GM18873 (cell line): ENCODE data around the gene HS6ST3.
A peak's percentile ranks its signal among the peaks of the same experiment; 100 is the strongest.
"Not testable (repeated sequence)": the region's sequence is repeated elsewhere in the genome, so short reads cannot be mapped to it uniquely, and the experiment has no call there.

Source experiments
- ATAC-seq: cut with Tn5 transposase; IDR thresholded peaks from one replicate; pipeline ENCODE4 v1.9.1; 2021; ENCODE audit warnings: mild to moderate bottlenecking, moderate library complexity, moderate number of reproducible peaks; ENCODE audit not compliant: unreplicated experiment, low FRiP score

The HS6ST3 gene

DNA sequence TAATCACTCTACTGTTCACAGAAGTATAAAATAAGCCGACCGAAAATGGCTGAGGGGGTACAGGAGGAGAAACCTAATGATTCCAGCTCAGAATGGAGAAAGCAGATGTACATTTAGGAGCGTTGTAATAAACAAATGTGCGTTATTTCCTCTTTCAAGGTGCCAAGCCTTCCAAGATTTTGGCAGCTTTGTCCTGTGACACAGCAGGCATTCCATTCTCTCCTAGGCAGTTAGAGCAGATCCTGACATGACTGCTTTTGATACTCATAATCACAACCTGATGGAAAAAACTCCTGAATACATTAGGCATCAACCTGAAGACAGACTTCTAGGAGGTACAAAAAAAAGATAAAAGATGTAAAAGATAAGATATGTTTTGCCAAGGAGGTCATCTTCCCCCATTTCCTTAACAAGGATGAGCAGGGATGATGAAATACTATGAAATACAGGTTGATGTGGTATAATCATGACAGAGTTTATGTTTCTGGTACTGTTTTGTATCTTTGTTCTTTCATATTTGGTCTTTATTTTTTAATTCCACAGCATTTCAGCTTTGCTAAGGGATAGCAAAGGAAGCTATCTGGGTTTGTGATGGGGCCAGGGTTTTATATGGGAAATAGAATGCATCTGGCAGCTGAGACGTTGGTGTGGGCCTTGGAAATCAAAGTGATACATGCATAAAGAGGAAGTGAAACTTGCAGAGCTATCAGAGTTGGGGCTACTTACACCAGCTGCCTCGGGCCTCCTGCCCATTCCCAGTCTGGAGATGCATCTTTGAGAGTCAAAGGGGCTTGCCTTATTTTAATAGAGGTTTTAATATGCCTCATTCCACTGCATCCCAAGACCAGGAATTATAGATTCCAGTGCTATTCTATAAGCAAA is 681.8 kb downstream of the HS6ST3 start:
- ATAC-seq = peak; percentile 72

DNA sequence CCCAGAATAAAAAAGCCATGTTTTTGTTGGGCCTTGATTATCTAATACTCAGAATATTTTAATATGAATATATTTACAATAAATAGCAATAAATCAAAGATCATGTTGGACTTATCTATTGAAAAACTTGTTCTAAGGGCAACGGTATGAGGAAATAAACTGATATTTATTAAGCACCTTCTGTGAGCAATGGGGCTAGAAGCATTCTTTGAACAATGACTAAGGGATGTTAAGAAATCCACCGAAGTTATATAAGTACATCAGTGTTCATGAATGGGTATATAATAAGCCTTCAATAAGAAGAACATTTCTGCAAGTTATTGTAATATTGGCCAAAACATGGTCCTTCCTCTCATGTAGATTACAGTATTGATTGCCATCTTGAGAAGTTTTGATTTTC is 682.5 kb downstream of the HS6ST3 start:
- ATAC-seq = no peak

DNA sequence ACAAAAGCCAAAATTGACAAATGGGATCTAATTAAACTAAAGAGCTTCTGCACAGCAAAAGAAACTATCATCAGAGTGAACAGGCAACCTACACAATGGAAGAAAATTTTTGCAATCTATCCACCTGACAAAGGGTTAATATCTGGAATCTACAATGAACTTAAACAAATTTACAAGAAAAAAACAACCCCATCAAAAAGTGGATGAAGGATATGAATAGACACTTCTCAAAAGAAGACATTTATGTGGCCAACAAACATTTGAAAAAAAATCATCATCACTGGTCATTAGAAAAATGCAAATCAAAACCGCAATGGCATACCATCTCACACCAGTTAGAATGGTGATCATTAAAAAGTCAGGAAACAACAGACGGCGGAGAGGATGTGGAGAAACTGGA is 688.4 kb downstream of the HS6ST3 start:
- ATAC-seq = not testable (repeated sequence)

DNA sequence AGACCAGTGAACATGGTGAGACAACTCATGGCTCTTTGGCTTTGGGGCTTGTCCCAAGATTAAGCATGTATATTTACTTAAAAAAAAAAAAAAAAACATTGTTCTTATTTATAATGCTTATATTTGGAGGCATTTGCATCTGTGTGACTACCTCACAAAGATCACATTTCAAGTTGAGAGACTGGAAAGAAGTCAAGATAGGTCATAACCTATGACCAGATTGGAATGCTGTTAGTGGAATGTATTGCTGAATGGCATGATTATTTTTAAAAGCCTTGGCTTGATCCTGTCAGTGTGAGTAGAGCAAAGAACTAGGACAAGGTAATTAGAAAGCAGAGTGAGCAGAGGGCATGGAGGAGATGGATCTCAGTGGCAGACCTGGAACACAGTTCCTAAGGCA is 689.8 kb downstream of the HS6ST3 start:
- ATAC-seq = no peak

DNA sequence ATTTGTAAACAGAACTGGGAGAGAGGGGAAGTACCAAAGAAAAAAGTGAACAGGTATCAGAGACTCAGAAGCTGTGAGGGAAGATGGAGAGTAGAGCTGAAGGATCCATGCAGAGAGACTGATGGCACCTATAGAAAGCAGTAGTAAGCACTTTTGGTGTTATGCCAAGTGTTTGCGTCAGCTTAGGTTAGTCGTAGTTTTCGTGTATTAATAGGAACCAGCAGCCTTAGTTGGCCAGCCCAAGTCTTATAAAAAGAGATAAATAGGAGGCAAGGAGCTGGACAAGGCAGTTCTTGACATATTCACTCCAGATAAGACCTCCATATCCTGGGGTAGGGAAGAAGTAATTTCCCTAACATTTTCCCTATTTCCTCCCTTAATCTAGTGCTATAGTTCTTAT is 690.2 kb downstream of the HS6ST3 start:
- ATAC-seq = no peak

DNA sequence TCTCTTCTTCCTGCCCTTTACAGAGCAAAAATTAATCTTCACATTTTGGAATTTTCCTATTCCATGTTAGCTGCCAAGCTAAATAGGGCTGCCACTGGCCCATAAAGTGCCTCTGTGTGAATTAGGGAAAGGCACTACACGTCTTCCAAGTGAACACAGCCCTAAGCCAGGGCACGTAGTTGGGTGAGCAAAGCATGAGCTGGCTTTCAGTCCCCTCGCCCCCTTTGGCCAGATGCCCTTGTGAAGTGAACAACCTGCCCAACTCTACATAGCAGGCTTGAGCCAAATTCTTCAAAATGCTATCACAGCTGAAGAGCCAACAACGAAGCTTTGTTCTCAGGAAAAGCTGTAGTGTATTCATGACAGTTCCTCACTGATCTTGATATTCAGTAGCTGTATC is 691.2 kb downstream of the HS6ST3 start:
- no peak for ATAC-seq

- ATAC-seq = no peak
Observed at GRCh38 chr13:96782186-96782585, 692.3 kb downstream of the HS6ST3 start.

DNA sequence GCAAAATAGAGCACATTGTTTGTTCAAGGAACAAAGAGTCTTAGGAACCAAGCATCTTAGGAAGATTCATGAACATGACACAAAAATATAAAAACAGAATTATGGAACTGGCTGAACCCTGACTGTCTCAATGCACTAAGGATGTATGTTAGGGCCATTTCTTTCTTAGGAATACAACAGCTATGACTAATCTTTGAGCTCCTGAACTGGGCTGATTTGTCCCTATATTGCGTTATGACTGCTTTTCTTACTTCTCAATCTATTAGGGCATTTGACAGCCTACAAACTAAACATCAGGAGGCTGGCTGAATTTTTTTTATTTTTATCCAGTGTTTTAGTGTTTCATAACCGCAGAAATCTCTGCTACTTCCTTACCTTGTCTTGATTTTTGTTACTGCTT is 693.1 kb downstream of the HS6ST3 start:
- no peak for ATAC-seq

DNA sequence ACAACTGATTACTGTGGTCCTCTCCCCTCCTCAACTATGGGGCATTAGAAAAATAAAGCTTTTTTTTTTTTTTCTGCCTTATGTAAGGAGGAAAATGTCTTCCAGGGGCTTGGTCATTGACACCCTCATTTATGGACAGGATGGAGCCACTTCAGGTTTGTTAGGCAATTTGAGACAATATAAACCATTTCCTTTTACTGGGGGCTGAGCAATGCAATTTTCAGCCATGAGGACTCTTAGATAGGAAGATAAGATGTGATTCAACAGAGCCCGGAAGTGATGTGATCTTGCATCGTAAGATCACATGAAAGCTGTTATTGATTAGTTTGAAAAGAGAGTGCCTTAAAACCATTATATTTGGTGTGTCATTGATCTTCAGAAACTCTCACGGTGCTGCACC is 693.6 kb downstream of the HS6ST3 start:
- ATAC-seq = no peak

DNA sequence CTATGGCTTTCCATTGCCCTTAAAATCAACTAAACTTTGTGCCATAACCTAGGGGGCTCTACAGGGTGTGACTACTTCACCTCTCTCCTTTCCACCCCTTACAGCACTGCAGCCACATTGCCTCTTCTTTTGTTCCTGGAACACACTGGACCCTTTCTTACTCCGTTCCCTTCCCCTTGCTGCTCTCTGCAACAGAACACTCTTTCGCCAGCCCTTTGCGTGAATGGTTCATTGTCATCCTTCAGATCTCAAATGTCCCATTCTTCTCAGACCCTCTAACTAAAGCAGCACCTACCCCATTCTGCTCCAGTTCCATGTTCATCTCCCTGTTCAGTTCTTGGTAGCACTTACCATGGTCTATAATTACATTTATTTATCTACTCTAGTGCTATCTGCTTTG is 696.1 kb downstream of the HS6ST3 start:
- no peak for ATAC-seq

- no peak for ATAC-seq
Observed at GRCh38 chr13:96792188-96792587, 702.3 kb downstream of the HS6ST3 start.

DNA sequence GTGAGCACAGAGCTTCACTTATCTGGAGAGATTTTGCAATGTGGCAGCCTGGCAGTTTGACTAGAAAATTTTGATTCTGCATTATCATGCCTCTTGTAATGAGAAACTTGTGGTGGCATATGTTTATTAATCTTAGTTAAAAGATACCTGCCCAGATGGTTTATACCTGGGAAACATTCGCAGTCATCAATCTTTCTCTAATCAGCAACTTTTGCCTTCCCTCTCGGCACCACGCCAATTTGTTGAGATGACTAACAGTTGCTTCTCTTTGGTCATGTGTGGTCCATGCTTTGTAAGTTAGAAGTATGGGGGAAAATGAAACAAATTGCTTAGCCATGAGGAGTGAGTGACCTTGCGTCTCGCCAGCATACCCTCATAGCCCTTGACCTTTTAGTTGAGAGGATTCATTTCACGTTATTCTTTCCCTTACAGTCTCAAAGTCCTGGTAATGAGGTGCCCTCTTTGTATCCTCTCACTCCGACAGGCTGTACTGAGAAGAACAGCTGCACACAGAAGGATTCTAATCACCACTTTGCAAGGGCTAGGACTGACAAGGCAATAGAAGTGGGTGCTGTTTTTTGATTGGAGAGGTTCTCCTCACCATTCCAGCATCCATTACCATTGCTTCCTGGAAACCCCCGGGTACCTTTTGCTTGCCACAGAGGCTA is 703.0 kb downstream of the HS6ST3 start:
- ATAC-seq = no peak

- ATAC-seq = no peak
Observed at GRCh38 chr13:96793404-96793755, 703.5 kb downstream of the HS6ST3 start.

- no peak for ATAC-seq
Observed at GRCh38 chr13:96794669-96795068, 704.8 kb downstream of the HS6ST3 start.

DNA sequence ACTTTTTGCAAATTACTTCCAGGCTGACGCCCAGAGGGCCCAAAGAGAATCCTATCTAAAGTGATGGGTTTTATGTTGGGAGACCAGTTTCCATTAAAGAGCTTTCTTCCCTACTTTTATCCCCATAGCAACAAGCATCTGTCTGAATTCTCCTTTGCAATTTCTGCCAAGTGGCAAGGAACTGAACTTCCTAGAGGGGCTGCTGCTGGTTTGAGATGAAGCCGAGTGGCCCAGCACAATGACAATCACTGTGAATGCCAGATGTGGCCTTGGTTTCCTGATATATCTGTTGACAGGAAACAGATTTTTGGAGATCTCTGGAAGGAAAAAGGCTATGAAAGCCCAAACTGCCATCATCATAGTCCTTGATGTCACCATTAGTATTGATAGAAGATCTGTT is 705.8 kb downstream of the HS6ST3 start:
- ATAC-seq = no peak

GRCh38 chr13:96796091-96796633 is 706.3 kb downstream of the HS6ST3 start:
- no peak for ATAC-seq

DNA sequence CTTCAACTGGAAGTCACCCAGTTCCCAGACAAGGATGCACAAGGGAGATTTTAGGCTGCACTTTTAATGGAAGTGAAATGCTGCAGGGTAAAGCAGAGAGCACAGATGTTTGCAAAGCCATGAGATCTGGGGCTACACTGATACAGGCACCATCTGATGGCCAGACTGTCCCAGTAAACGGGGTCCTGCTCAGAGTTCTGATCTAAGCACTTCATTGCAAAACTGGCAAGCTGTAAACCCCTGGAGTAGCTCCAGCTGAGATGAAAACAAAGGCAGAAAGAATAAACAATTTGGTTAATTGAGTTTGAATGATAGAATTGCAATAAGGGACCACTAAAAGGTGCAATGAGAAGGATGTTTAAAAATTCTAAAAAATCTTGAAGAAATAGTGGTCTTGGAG is 707.2 kb downstream of the HS6ST3 start:
- no peak for ATAC-seq

GRCh38 chr13:96803456-96804100 is 713.7 kb downstream of the HS6ST3 start:
- ATAC-seq = no peak

DNA sequence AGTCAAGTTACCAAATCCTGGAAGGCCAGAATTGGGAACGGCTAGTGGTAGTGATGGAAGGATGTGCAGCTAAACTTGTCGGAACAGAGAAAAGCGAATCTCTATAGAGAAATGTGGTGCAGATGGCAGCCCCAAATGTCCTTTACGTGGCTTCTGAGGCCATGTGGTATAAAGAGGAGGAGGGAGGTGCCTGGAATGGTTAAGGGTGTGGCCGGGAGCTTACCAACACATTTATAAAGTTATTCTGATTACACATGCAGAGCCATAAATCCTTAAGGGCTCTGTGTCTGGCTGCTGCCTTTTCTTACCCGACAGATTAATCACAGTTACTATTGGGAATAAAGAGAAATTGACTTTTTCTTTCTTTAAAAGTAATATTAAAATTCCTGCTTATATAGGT is 714.3 kb downstream of the HS6ST3 start:
- ATAC-seq = no peak

DNA sequence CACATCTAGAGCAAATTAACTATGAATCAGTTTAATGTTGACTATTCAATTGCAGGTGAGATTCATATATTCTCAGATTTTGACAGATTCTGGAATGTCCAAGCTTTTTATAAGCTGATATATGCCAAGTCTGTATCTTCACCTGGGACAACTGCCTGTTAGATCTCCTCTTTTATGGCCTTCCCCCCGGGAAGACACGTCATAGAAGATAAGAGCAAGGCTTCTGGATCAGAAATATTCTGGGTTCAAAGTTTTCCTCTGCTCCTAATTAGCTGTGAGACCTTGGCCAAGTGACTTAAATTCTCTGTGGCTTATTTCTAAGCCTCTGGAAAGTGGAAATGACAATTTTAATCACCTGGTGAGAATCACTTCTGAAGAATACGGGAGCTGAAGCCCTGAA is 716.8 kb downstream of the HS6ST3 start:
- ATAC-seq = no peak

DNA sequence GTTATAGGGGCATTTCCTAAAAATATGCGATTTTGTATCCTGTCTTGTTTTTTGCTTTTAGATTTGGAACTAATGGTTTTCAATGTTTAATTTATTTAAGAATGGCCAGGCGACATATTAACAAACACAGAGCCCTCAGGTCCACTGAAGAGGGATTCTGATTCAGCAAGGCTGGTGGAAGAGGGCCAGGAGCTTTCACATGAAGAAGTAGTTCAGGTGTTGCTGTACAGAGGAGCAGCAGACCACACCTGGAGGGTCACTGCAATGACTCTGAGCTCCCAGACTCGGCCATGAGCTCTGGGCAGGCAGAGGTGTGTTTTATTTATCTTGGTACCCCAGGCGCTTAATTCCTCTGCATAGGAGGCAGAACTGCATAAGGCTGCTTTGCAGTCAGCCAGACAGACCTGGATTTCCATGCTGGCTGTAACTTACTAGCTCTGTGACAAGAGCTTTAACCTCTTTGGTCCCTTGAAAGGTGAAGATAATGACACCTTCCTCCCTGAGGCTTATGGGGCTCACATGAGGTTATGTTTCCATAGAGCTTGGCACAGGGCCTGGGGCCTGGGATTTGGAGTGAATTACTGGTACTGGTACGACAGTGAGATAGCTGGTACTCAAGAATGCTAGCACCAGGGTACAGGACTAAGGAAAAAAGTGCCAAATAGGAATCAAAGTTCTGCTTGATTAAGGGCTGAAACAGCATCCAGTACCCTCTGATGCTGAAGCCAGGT is 719.6 kb downstream of the HS6ST3 start:
- no peak for ATAC-seq
